Right lobe of liver (tissue), 6 donors: ENCODE data around the gene C3orf22. TPM values are rescaled to one million over a fixed set of nuclear protein-coding genes. Genes with fewer than 3 reads are reported as not detected.

Experiments
- ATAC-seq, 4 donors: fragments of 200-7000 bp; cut with Tn5 transposase; one replicate each; pipeline ENCODE4 v1.9.1; 2020; ENCODE audit warnings: mild to moderate bottlenecking in 4 of 4, moderate library complexity in 4 of 4
- DNase-seq, 3 donors: peaks; one replicate each; pipeline ENCODE4 v3.0.0-alpha.2; 2020
- H3K27ac ChIP-seq, 3 donors: fragments of 200-600 bp; one replicate each; pipeline ENCODE4 v1.8.0; 2022
- H3K27me3 ChIP-seq, 2 donors: fragments of 200-600 bp; one replicate each; pipeline ENCODE4 v1.8.0; 2022
- H3K36me3 ChIP-seq, 4 donors: fragments of 200-600 bp; sonication (generic) in 1 of 4; one replicate each; pipeline versions ENCODE4 v1.5.1 to v1.8.0; 2017 to 2022; ENCODE audit warnings: control low read depth in 1 of 4
- H3K4me1 ChIP-seq, 4 donors: fragments of 200-600 bp; sonication (generic) in 1 of 4; one replicate each; pipeline versions ENCODE4 v1.5.1 to v1.8.0; 2017 to 2022; ENCODE audit warnings: control low read depth in 1 of 4
- H3K4me3 ChIP-seq, 3 donors: fragments of 200-600 bp; one replicate each; pipeline ENCODE4 v1.8.0; 2022
- H3K9me3 ChIP-seq, 4 donors: fragments of 200-600 bp; sonication (generic) in 1 of 4; one replicate each; pipeline versions ENCODE4 v1.5.1 to v1.8.0; 2017 to 2022; ENCODE audit warnings: control low read depth in 1 of 4
- POLR2A ChIP-seq: fragments of 450-650 bp; IDR thresholded peaks from one replicate; pipeline ENCODE4 v1.6.1; 2017; ENCODE audit warnings: antibody characterized with exemption, mild to moderate bottlenecking
- whole genome bisulfite sequencing: methylation state at CpG from one replicate; pipeline ENCODE4 v1.1.6; 2018; ENCODE audit warnings: low coverage, low lambda C conversion rate; ENCODE audit not compliant: insufficient coverage; ENCODE audit errors: missing lambda C conversion rate; 5-methylcytosine and 5-hydroxymethylcytosine counted together
- intact Hi-C, 2 donors: fragments of 100-400 bp; cut with DNase I; formaldehyde crosslinking; loops; one replicate each; pipeline versions ENCODE4 v1.11.2 to v1.14.1; 2022
- total RNA-seq, 6 experiments: library from RNA; depleted of rRNA in 2 of 6; stranded (reverse); fragments of >200 nt in 2 of 6; fragmentation: NEBNext Ultra II Directional in 3 of 6; extraction: Animal tissue kit (Norgen Biotek cat#: 25700) in 3 of 6; gene quantifications; one replicate each; pipeline versions ENCODE4 v1.1.0 to v1.2.4, GENCODE V29; 2016 to 2023
- TF ChIP-seq, protein P1 (sequence below), 4 donors: fragments of 200-600 bp in 3 of 4; fragments of 450-650 bp in 1 of 4; IDR thresholded peaks; one replicate each; pipeline versions ENCODE4 v1.5.1 to v1.8.0; 2016 to 2022; ENCODE audit warnings: antibody characterized with exemption in 4 of 4, mild to moderate bottlenecking in 2 of 4
- donor health status: DM: no; HTN: yes; CAD: no.
- donor health status: DM: no; HTN: no; CAD: no.
- donor health status: DM: no; HTN: no; CAD: no.
- donor health status: DM: no; HTN: yes; CAD: no.
- donor health status: DM: no; HTN: yes; CAD: no.

The C3orf22 gene
- total RNA-seq, 6 experiments from 2014 or later: not detected

DNA sequence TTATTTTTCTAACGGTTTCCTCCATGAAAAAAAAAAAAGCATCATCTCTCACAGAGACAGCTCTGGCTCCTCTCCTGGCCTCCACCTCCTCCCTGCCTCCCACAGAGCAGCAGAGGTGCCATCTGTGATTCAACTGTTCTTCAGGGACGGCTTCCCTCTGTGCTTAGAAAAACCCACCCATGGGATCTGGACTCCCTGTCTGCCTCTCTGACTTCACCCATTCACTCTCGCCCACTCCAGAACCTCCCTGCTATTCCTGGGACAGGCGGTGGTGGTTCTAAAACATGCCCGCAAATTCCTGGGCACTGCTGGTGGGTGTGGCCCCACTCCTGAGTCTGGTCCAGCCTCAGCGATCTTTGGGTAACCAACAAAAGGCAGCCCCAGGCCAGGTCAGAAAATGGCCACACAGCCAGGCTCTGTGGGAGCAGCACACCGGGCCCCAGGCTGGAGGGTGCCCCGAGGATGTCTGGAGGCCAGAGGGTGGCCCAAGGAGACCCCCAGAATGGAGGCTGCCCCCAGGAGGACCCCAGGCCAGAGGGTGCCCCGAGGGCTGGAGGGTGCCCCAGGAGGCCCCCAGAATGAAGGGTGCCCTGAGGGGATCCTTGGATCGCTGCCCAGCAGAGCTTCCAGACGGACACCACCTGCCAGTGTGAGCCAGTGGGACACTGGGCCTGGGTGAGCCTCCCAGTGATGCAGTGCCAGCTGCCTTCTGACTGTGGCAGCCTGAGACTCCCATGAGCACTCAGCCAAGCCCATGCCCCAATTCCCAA lies 37.4 kb downstream of the C3orf22 start:
- DNase-seq (peak in 2 of 3 donors; percentile 25 to 52), ATAC-seq (no peak)
- peaks cover 0 to 52% (median 21%) of the 10 kb centered on the region in 4 donors for H3K4me1 ChIP-seq
- WGBS: 50% methylated on average over 2 of the region's 11 CpGs
- H3K27me3 ChIP-seq: no peaks in the 10 kb centered on the region
- no peak for TF ChIP-seq POLR2A
- TF ChIP-seq, protein P1, sequence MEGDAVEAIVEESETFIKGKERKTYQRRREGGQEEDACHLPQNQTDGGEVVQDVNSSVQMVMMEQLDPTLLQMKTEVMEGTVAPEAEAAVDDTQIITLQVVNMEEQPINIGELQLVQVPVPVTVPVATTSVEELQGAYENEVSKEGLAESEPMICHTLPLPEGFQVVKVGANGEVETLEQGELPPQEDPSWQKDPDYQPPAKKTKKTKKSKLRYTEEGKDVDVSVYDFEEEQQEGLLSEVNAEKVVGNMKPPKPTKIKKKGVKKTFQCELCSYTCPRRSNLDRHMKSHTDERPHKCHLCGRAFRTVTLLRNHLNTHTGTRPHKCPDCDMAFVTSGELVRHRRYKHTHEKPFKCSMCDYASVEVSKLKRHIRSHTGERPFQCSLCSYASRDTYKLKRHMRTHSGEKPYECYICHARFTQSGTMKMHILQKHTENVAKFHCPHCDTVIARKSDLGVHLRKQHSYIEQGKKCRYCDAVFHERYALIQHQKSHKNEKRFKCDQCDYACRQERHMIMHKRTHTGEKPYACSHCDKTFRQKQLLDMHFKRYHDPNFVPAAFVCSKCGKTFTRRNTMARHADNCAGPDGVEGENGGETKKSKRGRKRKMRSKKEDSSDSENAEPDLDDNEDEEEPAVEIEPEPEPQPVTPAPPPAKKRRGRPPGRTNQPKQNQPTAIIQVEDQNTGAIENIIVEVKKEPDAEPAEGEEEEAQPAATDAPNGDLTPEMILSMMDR (IDR thresholded peaks at IDR 0.05): no peak
- no peak overlapping the region for H3K4me3 ChIP-seq
- intact Hi-C loops: no loop called here
- no peaks in the 10 kb centered on the region for H3K9me3 ChIP-seq
- no peaks in the 10 kb centered on the region for H3K36me3 ChIP-seq
- H3K27ac ChIP-seq: no peak overlapping the region

DNA sequence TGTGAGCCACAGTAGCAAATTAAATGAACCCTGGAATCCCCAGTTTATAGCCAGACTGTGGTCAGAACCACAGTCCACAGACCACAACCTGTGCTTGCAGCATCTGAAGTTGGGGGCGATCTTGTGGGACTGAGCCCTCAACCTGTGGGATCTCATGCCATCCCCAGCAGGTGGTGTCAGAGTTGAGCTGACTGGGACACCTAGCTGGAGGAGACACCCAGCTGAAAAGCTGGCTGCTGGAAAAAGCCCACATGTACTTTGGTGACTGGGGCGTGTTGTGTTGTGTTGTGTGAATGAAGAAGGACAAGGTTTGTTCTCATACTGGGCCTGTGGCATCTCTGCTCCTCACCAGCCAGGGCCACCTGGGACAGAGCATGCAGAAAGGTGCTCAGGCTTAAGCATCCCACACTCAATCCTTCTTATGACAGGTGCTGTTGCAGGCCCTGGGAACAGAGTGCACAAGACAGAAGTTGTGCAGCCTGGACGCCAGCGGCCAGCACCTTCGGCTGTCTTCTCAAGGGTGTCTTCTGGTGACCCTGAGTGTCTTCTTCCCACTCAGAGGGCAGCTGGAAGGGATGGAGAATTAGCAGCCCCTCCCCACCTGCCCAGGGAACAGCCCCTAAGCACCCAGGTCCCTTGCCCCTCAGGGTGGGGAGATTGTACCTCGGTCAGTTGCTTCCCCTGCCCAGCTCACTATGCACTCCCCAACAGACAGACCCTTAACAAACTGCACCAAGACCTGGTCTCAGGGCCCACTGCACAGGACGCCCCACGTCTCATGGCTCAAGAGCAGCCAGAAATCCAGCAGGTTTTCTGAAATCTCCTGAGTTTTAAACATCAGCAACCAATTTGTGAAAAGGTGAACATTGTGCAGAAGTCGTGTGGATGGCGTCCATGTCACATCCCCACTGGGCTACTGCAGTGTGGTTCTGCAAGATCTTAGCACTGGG lies 39.0 kb downstream of the C3orf22 start:
- intact Hi-C loops: no loop called here

DNA sequence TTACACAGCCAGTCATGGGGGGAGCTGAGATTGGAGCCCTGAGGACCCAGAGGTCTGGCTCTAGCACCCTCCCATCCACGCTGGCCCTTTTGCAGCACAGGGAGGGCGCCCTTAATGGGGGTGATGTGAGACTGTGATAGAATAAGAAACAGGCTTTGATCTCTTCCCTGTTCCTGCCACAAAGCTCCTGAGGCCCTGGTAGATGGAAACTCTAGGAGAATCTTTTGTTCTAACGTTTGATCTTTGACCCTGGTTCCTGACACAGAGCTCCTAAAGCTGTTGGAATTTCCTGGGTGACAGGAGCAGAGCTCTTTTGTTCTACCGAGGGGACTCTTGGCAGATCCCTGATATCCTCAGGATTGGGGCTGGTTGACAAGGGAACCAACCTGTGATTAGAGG lies 40.0 kb downstream of the C3orf22 start:
- DNase-seq (no peak), ATAC-seq (no peak)
- Histone ChIP-seq H3K27me3 (no peaks in the 10 kb centered on the region), H3K36me3 (no peaks in the 10 kb centered on the region), H3K9me3 (no peaks in the 10 kb centered on the region), H3K27ac (peak overlapping the region in 1 of 3 donors; percentile 84), H3K4me1 (peaks cover 0 to 52% (median 17%) of the 10 kb centered on the region in 4 donors), H3K4me3 (no peak overlapping the region)
- WGBS: 52% methylated on average over 2 of the region's 4 CpGs
- intact Hi-C loops: no loop called here
- TF ChIP-seq, protein P1 (IDR thresholded peaks at IDR 0.05): no peak
- no peak for TF ChIP-seq POLR2A

More for the DNA sequence above, 39.0 kb downstream of the C3orf22 start:
- Histone ChIP-seq H3K4me1 (peaks cover 0 to 49% (median 17%) of the 10 kb centered on the region in 4 donors), H3K36me3 (no peaks in the 10 kb centered on the region), H3K4me3 (no peak overlapping the region), H3K9me3 (no peaks in the 10 kb centered on the region), H3K27ac (no peak overlapping the region), H3K27me3 (no peaks in the 10 kb centered on the region)
- DNase-seq (peak in 2 of 3 donors; percentile 20 to 39), ATAC-seq (no peak)
- no peak for TF ChIP-seq POLR2A
- TF ChIP-seq, protein P1 (IDR thresholded peaks at IDR 0.05): peak in 1 of 4 donors; percentile 6
- WGBS: 81% methylated on average over 2 of the region's 10 CpGs

DNA sequence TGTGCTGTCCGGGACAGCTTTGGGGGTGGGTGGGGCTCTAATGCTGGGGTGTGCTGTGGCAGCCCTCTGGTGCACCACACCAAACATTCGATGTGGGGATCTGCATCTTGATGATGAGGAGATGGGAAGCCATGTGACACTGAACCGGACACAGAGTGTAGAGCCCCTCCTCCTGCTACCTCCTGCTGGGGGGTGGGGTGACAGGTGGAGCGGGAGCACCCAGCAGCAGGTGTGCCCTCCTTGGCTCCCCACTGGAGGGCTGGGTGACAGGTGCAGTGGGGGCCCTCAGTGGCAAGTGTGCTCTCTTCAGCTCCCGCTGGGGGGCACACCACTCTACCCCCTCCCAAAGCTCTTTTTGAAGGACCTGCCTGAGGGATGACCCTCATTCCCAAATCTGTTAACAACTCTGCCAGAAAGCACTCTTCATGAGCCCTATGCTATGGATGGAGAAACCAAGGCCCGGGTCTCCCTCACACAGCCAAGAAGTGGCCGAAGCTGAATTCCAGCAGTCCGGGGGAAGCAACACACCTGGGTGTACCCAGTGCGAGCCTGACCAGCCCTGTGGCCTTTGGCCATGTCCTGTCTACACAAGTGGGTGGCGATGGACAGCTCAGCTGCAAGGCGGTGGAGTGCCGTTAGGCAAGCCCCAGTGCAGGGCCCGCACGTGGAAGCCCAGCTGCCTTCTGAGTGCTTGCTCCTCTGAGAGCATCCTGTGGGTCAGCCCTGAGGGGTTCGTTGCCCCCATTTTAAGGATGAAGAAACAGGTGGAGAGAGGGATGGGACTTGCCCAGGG lies 40.5 kb downstream of the C3orf22 start:
- TF ChIP-seq POLR2A: no peak
- TF ChIP-seq, protein P1 (IDR thresholded peaks at IDR 0.05): no peak
- intact Hi-C loops: no loop called here
- WGBS: 27% methylated on average over 2 of the region's 15 CpGs

More for the DNA sequence above, 40.5 kb downstream of the C3orf22 start:
- peak; percentile 67 to 75 (median 70) for ATAC-seq
- no peaks in the 10 kb centered on the region for H3K36me3 ChIP-seq
- peak overlapping the region in 2 of 3 donors; percentile 60 to 84 for H3K27ac ChIP-seq
- peaks cover 0 to 55% (median 15%) of the 10 kb centered on the region in 4 donors for H3K4me1 ChIP-seq
- peak; percentile 84 to 92 (median 90) for DNase-seq
- H3K4me3 ChIP-seq: peak overlapping the region in 1 of 3 donors; percentile 16
- H3K27me3 ChIP-seq: no peaks in the 10 kb centered on the region
- no peaks in the 10 kb centered on the region for H3K9me3 ChIP-seq
